HCT116 (cell line): ENCODE results near the gene C1QTNF2.

Experiments
- CTCF ChIP-seq, 3 experiments: fragments of 200-600 bp in 1 of 3; sonication (generic) in 1 of 3; IDR thresholded peaks in 2 of 3; conservative IDR thresholded peaks in 1 of 3; 2 replicates each; pipeline ENCODE4 v1.5.1; 2012 to 2017; ENCODE audit warnings: low read depth in 2 of 3, low read length in 2 of 3, antibody characterized with exemption in 1 of 3, borderline replicate concordance in 1 of 3, control low read depth in 1 of 3, mild to moderate bottlenecking in 1 of 3, mixed read lengths in 1 of 3, mixed run types in 1 of 3, moderate library complexity in 1 of 3; ENCODE audit not compliant: insufficient read depth in 1 of 3
- EZH2 ChIP-seq: fragments of 200-600 bp; sonication (generic); IDR thresholded peaks from 2 replicates; pipeline ENCODE4 v1.6.1; 2017; ENCODE audit warnings: antibody characterized with exemption, mixed run types
- RAD21 ChIP-seq: IDR thresholded peaks from 2 replicates; pipeline ENCODE4 v1.6.1; 2012; ENCODE audit warnings: low read depth, mild to moderate bottlenecking

DNA sequence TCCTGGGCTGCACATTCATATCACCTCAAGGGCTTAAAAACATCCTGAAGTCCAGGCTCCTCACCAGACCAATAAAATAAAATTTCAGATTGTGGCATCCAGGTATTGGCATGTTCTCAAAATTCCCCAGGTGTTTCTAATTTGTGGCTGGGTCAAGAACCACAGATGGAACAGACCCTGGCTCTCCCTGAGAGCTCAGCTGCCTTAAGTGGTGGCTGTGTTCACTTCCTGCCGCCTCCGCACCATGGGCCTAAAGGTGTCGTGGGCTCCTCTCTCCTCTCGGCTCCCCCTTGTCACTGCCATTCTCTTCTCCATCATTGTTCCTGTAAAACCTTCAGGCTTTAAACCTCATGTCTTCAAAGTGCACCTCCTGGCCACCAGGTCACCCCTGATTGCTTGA, 40.2 kb downstream of the C1QTNF2 start:
- no peak for TF ChIP-seq CTCF (IDR thresholded peaks at IDR 0.05 in 2 of 3, conservative IDR thresholded peaks at IDR 0.05 in 1 of 3; ENCODE audit: borderline replicate concordance in 1 of 3, insufficient read depth in 1 of 3, low read depth in 2 of 3, low read length in 2 of 3)
- TF ChIP-seq RAD21 = no peak
- no peak for TF ChIP-seq EZH2
